Measurements from ENCODE around the gene BAK1. TPM values are rescaled to one million over a fixed set of nuclear protein-coding genes. Genes with fewer than 3 reads are reported as not detected.

Gene BAK1
- total RNA-seq, 1 experiment from 2014 or later, result 40.0 TPM

DNA sequence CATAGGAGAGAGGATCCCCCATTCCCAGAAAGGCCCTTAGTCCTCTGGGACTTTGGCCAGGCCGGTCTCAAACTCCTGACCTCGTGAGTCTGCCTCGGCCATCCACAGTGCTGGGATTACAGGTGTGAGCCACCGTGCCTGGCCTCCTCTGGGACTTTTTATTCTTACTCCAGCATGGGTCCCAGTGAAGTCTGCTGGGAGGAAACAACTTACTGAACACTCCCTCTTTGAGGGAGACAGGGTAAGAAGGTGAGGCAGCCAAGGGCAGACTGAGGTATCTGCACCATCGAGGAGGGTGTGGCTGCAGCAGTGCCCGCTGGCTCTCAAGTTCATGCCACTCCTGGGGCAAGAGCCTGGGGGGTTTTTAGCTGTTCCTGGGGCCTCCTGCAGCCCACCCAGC lies 2.4 kb downstream of the BAK1 start:
- Histone ChIP-seq H3K56ac (ENCODE audit: insufficient read length, low read depth, low read length) (no peak overlapping the region), H3K9ac (ENCODE audit: extremely low read depth, insufficient read length, low read length) (no peak overlapping the region), H3K14ac (ENCODE audit: insufficient read depth, low read length) (no peak overlapping the region), H3K4ac (ENCODE audit: low read depth, low read length) (no peak overlapping the region), H4K20me1 (ENCODE audit: control insufficient read depth, insufficient read depth, insufficient read length) (no peaks in the 10 kb centered on the region), H3K79me2 (ENCODE audit: insufficient read depth, low read length) (no peaks in the 10 kb centered on the region; the same call in 1 of the 2 replicates), H4K91ac (ENCODE audit: insufficient read length, low read depth, low read length) (no peak overlapping the region), H3T11ph (ENCODE audit: low read length) (no peak overlapping the region), H2BK120ac (ENCODE audit: low read depth, low read length, poor library complexity, severe bottlenecking) (no peak overlapping the region), H4K8ac (replicated peaks; ENCODE audit: insufficient read length, low read depth, low read length) (no peak overlapping the region), H3K9me3 (ENCODE audit: control insufficient read depth, low read depth, low read length) (no peaks in the 10 kb centered on the region), H3K4me1 (ENCODE audit: insufficient read depth, low read length) (no peaks in the 10 kb centered on the region), H3K18ac (ENCODE audit: insufficient read length, low read depth, low read length) (no peak overlapping the region), H2BK15ac (ENCODE audit: low read depth, low read length) (no peak overlapping the region), H4K5ac (ENCODE audit: insufficient read length, low read depth, low read length) (no peak overlapping the region), H3K4me2 (ENCODE audit: insufficient read depth, insufficient read length, low read length) (no peak overlapping the region), H3K27ac (ENCODE audit: insufficient read length, low read depth, low read length) (no peak overlapping the region), H2BK12ac (ENCODE audit: insufficient read length, low read depth, low read length) (no peak overlapping the region), H2BK5ac (ENCODE audit: insufficient read length, low read length) (no peak overlapping the region), H3K23me2 (ENCODE audit: insufficient read length, low read depth, low read length, poor library complexity, severe bottlenecking) (peaks cover 5% of the 10 kb centered on the region), H3K23ac (ENCODE audit: insufficient read length, low read depth, low read length) (no peak overlapping the region), H3K27me3 (ENCODE audit: insufficient read depth, low read length) (no peaks in the 10 kb centered on the region), H2AFZ (ENCODE audit: low read length) (no peak overlapping the region), H3K79me1 (ENCODE audit: insufficient read depth, low read depth, low read length, poor library complexity, severe bottlenecking) (peaks cover 4% of the 10 kb centered on the region), H2BK20ac (ENCODE audit: low read depth, low read length, poor library complexity, severe bottlenecking) (no peak overlapping the region), H2AK5ac (ENCODE audit: insufficient read length, low read length) (no peak overlapping the region)
- Mint-ChIP-seq H3K4me3 (no peak overlapping the region), H3K4me1 (peaks cover 6 to 15% of the 10 kb centered on the region in 2 experiments; a peak in 3 of 4 replicates), H3K36me3 (ENCODE audit: insufficient read depth in 1 of 3, low read depth in 3 of 3) (peaks cover 15 to 38% (median 27%) of the 10 kb centered on the region in 3 experiments), H3K27me3 (ENCODE audit: low read depth) (no peaks in the 10 kb centered on the region), H3K27ac (no peak overlapping the region), H3K9me3 (no peaks in the 10 kb centered on the region)
- WGBS (ENCODE audit: extremely low coverage, insufficient read length, low lambda C conversion rate), result no CpG with 5 or more reads among the region's 6 CpGs
- TF ChIP-seq, protein P1, sequence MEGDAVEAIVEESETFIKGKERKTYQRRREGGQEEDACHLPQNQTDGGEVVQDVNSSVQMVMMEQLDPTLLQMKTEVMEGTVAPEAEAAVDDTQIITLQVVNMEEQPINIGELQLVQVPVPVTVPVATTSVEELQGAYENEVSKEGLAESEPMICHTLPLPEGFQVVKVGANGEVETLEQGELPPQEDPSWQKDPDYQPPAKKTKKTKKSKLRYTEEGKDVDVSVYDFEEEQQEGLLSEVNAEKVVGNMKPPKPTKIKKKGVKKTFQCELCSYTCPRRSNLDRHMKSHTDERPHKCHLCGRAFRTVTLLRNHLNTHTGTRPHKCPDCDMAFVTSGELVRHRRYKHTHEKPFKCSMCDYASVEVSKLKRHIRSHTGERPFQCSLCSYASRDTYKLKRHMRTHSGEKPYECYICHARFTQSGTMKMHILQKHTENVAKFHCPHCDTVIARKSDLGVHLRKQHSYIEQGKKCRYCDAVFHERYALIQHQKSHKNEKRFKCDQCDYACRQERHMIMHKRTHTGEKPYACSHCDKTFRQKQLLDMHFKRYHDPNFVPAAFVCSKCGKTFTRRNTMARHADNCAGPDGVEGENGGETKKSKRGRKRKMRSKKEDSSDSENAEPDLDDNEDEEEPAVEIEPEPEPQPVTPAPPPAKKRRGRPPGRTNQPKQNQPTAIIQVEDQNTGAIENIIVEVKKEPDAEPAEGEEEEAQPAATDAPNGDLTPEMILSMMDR (conservative IDR thresholded peaks at IDR 0.05), result no peak
- no peak for DNase-seq
